ENCODE results near the gene TMEM203. TPM values are rescaled to one million over a fixed set of nuclear protein-coding genes. Genes with fewer than 3 reads are reported as not detected.

The TMEM203 gene
- total and polyA plus RNA-seq, 8 donors = 9.7 to 22.8 (median 13.7) TPM

DNA sequence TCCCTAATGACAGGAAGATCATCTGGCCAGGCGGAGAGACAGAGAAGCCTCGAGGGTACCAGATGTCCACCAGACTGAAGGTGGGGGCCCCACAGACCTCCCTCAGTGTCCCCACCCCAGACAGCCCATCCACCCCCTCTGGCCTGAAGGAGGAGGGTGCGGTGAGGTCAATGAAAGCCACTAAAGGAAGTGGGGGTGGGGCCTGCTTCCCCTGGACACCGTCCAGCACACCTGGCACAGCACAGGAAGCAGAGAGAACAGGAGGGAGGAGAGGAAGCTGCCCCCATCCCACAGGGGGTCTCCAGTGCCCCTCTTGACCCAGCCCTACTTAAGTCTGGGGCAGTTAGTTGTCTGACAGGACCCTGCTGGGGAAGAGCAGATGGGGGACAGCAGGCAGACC, 46.8 kb downstream of the TMEM203 start:
- H3K27me3 ChIP-seq = peaks cover 0 to 10% (median under 1%) of the 10 kb centered on the region in 4 donors
- intact Hi-C loops (cut with DNase I) = no loop called here

DNA sequence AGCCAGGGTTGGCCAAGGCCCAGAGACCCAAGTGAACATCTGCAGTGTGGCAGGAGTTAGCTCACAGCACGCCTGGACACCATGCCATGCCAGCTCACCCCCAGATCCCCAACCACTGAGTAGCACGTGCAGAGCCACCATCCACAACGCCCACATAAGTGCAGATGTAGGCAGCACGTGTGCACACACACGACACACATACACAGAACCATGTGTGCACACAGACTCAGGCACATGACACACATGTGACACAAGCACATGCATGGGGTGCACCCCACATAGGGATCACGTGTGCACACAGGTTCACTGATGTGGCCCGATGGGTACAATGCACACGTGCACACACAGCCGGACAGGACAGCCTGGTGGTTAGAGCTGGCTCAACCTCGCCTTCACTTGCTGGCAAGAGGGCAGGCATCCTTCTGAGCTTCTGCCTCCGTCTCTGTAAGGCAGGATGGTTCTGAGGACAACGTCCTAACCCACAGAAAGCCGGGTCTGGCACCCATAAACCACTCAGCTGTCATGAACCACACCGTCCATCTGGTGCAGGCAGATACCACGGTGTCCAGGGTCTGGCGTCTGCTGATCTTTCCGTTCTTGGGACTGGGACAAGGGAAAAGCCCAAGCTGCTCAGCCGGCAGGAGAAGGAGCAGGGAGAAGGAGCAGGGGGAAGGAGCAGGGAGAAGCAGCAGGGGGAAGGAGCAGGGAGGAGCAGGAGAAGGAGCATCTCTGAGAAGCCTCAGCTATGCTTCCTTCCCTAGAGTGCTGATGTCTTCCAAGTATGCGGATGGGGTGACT, 47.6 kb downstream of the TMEM203 start:
- intact Hi-C loops (cut with DNase I) = no loop called here
- WGBS, 2 donors = 50 to 66% methylated on average over 19 of the region's 19 CpGs
- Histone ChIP-seq H3K27me3 (peaks cover 0 to 10% (median 0%) of the 10 kb centered on the region in 4 donors), H3K36me3 (no peaks in the 10 kb centered on the region), H3K27ac (no peak overlapping the region), H3K9me3 (no peaks in the 10 kb centered on the region), H3K4me3 (no peak overlapping the region), H3K4me1 (peaks cover 0 to 5% (median under 1%) of the 10 kb centered on the region in 3 donors)
- FAIRE-seq (no peak), DNase-seq (no peak), ATAC-seq (no peak)
- TF ChIP-seq, protein P1, sequence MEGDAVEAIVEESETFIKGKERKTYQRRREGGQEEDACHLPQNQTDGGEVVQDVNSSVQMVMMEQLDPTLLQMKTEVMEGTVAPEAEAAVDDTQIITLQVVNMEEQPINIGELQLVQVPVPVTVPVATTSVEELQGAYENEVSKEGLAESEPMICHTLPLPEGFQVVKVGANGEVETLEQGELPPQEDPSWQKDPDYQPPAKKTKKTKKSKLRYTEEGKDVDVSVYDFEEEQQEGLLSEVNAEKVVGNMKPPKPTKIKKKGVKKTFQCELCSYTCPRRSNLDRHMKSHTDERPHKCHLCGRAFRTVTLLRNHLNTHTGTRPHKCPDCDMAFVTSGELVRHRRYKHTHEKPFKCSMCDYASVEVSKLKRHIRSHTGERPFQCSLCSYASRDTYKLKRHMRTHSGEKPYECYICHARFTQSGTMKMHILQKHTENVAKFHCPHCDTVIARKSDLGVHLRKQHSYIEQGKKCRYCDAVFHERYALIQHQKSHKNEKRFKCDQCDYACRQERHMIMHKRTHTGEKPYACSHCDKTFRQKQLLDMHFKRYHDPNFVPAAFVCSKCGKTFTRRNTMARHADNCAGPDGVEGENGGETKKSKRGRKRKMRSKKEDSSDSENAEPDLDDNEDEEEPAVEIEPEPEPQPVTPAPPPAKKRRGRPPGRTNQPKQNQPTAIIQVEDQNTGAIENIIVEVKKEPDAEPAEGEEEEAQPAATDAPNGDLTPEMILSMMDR (IDR thresholded peaks at IDR 0.05) = no peak

More for the DNA sequence above, 46.8 kb downstream of the TMEM203 start:
- ATAC-seq (no peak), FAIRE-seq (no peak), DNase-seq (no peak)
- no peaks in the 10 kb centered on the region for H3K36me3 ChIP-seq
- no peaks in the 10 kb centered on the region for H3K9me3 ChIP-seq
- no peak overlapping the region for H3K27ac ChIP-seq
- peaks cover 0 to 6% (median 5%) of the 10 kb centered on the region in 3 donors for H3K4me1 ChIP-seq
- 28 to 37% methylated on average over 4 of the region's 4 CpGs for WGBS, 2 donors
- H3K4me3 ChIP-seq = no peak overlapping the region
- TF ChIP-seq, protein P1 (IDR thresholded peaks at IDR 0.05) = no peak

DNA sequence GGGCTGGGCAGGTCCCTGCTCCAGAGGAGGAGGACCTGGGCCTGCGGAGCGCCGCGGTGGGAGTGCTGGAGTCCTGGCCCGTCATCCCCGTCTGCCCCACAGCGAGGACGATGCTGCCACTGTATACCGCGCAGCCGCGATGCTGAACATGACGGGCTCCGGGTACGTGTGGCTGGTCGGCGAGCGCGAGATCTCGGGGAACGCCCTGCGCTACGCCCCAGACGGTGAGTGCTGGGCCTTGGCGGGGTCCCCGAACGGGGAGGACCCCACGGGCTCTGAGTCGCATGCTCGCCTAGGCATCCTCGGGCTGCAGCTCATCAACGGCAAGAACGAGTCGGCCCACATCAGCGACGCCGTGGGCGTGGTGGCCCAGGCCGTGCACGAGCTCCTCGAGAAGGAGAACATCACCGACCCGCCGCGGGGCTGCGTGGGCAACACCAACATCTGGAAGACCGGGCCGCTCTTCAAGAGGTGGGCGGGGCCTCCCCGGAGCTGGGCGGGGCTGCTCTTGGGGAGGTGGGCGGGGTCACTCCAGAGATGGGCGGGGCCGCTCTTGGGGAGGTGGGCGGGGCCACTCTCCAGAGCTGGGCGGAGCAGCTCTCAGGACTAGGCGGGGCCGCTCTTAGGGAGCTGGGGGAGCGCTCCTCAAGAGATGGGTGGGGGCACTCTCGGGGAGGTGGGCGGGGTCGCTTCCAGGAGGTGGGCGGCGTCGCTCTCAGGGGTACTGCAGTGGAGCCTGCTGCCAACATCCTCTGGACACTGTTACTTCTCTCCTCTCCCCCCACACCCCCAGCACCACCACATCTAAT, 48.7 kb downstream of the TMEM203 start:
- WGBS, 2 donors = 7 to 10% methylated on average over 54 to 65 of the region's 65 CpGs
- Histone ChIP-seq H3K4me3 (no peak overlapping the region), H3K36me3 (no peaks in the 10 kb centered on the region), H3K27ac (no peak overlapping the region), H3K27me3 (peaks cover 0 to 6% (median 0%) of the 10 kb centered on the region in 4 donors), H3K9me3 (no peaks in the 10 kb centered on the region), H3K4me1 (no peaks in the 10 kb centered on the region)
- DNase-seq (peak in 1 of 6 donors; percentile 75), FAIRE-seq (no peak), ATAC-seq (peak in 3 of 4 donors; percentile 61 to 76 (median 62))
- intact Hi-C loops (cut with DNase I) = no loop called here
- TF ChIP-seq, protein P1 (IDR thresholded peaks at IDR 0.05) = no peak

Small RNA genes lying within 50 kb of the gene (microRNA-seq; reads per million reads assigned to microRNA genes)
- gene MIR3621 = 0 reads per million in 2 donors

Other genes with a start within 250 kb of the TMEM203 start
Only the 30 nearest of the 31 such genes appear.
- gene PTGDS, start 228.1 kb downstream of the TMEM203 start, total RNA-seq = 10 to 100 TPM in 4 of 6 donors, 1 to 10 TPM in 2; 5.7 to 42.7 (median 25.8) TPM
- gene PTGDS, start 228.1 kb downstream of the TMEM203 start, polyA plus RNA-seq = 10 to 100 TPM; 35.0 to 49.1 TPM
- under 1 TPM in 3 of 6 donors, not detected in 3; 0.12 to 0.17 (median 0.14) TPM for gene LCNL1, start 222.7 kb downstream of the TMEM203 start, total RNA-seq
- gene LCNL1, start 222.7 kb downstream of the TMEM203 start, polyA plus RNA-seq = under 1 TPM; 0.23 to 0.38 TPM
- 10 to 100 TPM; 16.0 to 23.5 (median 20.0) TPM for gene PAXX, start 213.2 kb downstream of the TMEM203 start, total RNA-seq
- gene PAXX, start 213.2 kb downstream of the TMEM203 start, polyA plus RNA-seq = 100 to 1,000 TPM; 184 to 222 TPM
- gene CLIC3, start 209.1 kb downstream of the TMEM203 start, total RNA-seq = under 1 TPM in 5 of 6 donors, not detected in 1; 0.24 to 0.44 (median 0.38) TPM
- 1 to 10 TPM; 1.1 to 1.3 TPM for gene CLIC3, start 209.1 kb downstream of the TMEM203 start, polyA plus RNA-seq
- gene ABCA2, start 177.4 kb downstream of the TMEM203 start, total RNA-seq = 10 to 100 TPM; 16.2 to 32.6 (median 25.4) TPM
- 10 to 100 TPM; 70.4 to 80.0 TPM for gene ABCA2, start 177.4 kb downstream of the TMEM203 start, polyA plus RNA-seq
- gene FUT7, start 173.6 kb downstream of the TMEM203 start, total RNA-seq = under 1 TPM in 2 of 6 donors, not detected in 4; 0.18 to 0.19 TPM
- gene FUT7, start 173.6 kb downstream of the TMEM203 start, polyA plus RNA-seq = under 1 TPM in 1 of 2 donors, not detected in 1; 0.12 TPM
- 10 to 100 TPM; 31.5 to 70.9 (median 36.8) TPM for gene NPDC1, start 159.5 kb downstream of the TMEM203 start, total RNA-seq
- 100 to 1,000 TPM; 183 to 328 TPM for gene NPDC1, start 159.5 kb downstream of the TMEM203 start, polyA plus RNA-seq
- 1 to 10 TPM in 5 of 6 donors, under 1 TPM in 1; 0.91 to 4.5 (median 2.0) TPM for gene ENTPD2, start 151.6 kb downstream of the TMEM203 start, total RNA-seq
- gene ENTPD2, start 151.6 kb downstream of the TMEM203 start, polyA plus RNA-seq = 1 to 10 TPM; 4.5 to 6.5 TPM
- under 1 TPM; 0.04 to 0.97 (median 0.45) TPM for gene SAPCD2, start 135.1 kb downstream of the TMEM203 start, total RNA-seq
- gene SAPCD2, start 135.1 kb downstream of the TMEM203 start, polyA plus RNA-seq = under 1 TPM; 0.30 to 0.38 TPM
- gene UAP1L1, start 128.1 kb downstream of the TMEM203 start, total RNA-seq = 10 to 100 TPM in 1 of 6 donors, 1 to 10 TPM in 5; 5.2 to 13.6 (median 5.9) TPM
- gene UAP1L1, start 128.1 kb downstream of the TMEM203 start, polyA plus RNA-seq = 10 to 100 TPM; 10.5 to 14.4 TPM
- gene MAN1B1, start 118.7 kb downstream of the TMEM203 start, total RNA-seq = 10 to 100 TPM; 22.0 to 33.5 (median 26.0) TPM
- 10 to 100 TPM; 83.6 to 86.0 TPM for gene MAN1B1, start 118.7 kb downstream of the TMEM203 start, polyA plus RNA-seq
- 100 to 1,000 TPM in 2 of 6 donors, 10 to 100 TPM in 4; 87.3 to 113 (median 98.8) TPM for gene DPP7, start 90.9 kb downstream of the TMEM203 start, total RNA-seq
- 100 to 1,000 TPM; 497 to 526 TPM for gene DPP7, start 90.9 kb downstream of the TMEM203 start, polyA plus RNA-seq
- under 1 TPM in 4 of 6 donors, not detected in 2; 0.08 to 0.44 (median 0.22) TPM for gene GRIN1, start 66.5 kb downstream of the TMEM203 start, total RNA-seq
- under 1 TPM; 0.21 to 0.53 TPM for gene GRIN1, start 66.5 kb downstream of the TMEM203 start, polyA plus RNA-seq
- gene LRRC26, start 35.6 kb downstream of the TMEM203 start, total RNA-seq = under 1 TPM; 0.28 to 0.90 (median 0.49) TPM
- not detected for gene LRRC26, start 35.6 kb downstream of the TMEM203 start, polyA plus RNA-seq
- gene TMEM210, start 33.6 kb downstream of the TMEM203 start, total RNA-seq = not detected
- not detected for gene TMEM210, start 33.6 kb downstream of the TMEM203 start, polyA plus RNA-seq
- 10 to 100 TPM; 22.2 to 39.4 (median 31.5) TPM for gene ANAPC2, start 17.1 kb downstream of the TMEM203 start, total RNA-seq
- 100 to 1,000 TPM in 1 of 2 donors, 10 to 100 TPM in 1; 99.9 to 122 TPM for gene ANAPC2, start 17.1 kb downstream of the TMEM203 start, polyA plus RNA-seq
- gene SSNA1, start 17.0 kb downstream of the TMEM203 start, total RNA-seq = 10 to 100 TPM; 30.8 to 45.2 (median 38.3) TPM
- gene SSNA1, start 17.0 kb downstream of the TMEM203 start, polyA plus RNA-seq = 10 to 100 TPM; 67.4 to 81.0 TPM
- 100 to 1,000 TPM in 1 of 6 donors, 10 to 100 TPM in 5; 50.3 to 110 (median 74.8) TPM for gene TPRN, start 4.9 kb downstream of the TMEM203 start, total RNA-seq
- gene TPRN, start 4.9 kb downstream of the TMEM203 start, polyA plus RNA-seq = 10 to 100 TPM; 48.7 to 66.5 TPM
- 10 to 100 TPM in 1 of 6 donors, 1 to 10 TPM in 5; 4.6 to 12.9 (median 6.5) TPM for gene NDOR1, start 52 bp upstream of the TMEM203 start, total RNA-seq
- 10 to 100 TPM in 1 of 2 donors, 1 to 10 TPM in 1; 9.7 to 25.4 TPM for gene NDOR1, start 52 bp upstream of the TMEM203 start, polyA plus RNA-seq
- gene RNF208, start 16.6 kb upstream of the TMEM203 start, total RNA-seq = 1 to 10 TPM; 3.3 to 6.5 (median 3.4) TPM
- 10 to 100 TPM; 11.4 to 20.7 TPM for gene RNF208, start 16.6 kb upstream of the TMEM203 start, polyA plus RNA-seq
- under 1 TPM in 2 of 6 donors, not detected in 4; 0.22 to 0.32 TPM for gene CYSRT1, start 19.5 kb upstream of the TMEM203 start, total RNA-seq
- gene CYSRT1, start 19.5 kb upstream of the TMEM203 start, polyA plus RNA-seq = 1 to 10 TPM in 1 of 2 donors, under 1 TPM in 1; 0.87 to 1.3 TPM
- under 1 TPM in 1 of 6 donors, not detected in 5; 0.09 TPM for gene RNF224, start 21.9 kb upstream of the TMEM203 start, total RNA-seq
- under 1 TPM; 0.61 TPM for gene RNF224, start 21.9 kb upstream of the TMEM203 start, polyA plus RNA-seq
- gene SLC34A3, start 25.3 kb upstream of the TMEM203 start, total RNA-seq = under 1 TPM in 2 of 6 donors, not detected in 4; 0.12 to 0.19 TPM
- under 1 TPM; 0.21 to 0.42 TPM for gene SLC34A3, start 25.3 kb upstream of the TMEM203 start, polyA plus RNA-seq
- gene TUBB4B, start 35.6 kb upstream of the TMEM203 start, total RNA-seq = 10 to 100 TPM; 40.9 to 87.6 (median 64.7) TPM
- 100 to 1,000 TPM in 1 of 2 donors, 10 to 100 TPM in 1; 96.2 to 143 TPM for gene TUBB4B, start 35.6 kb upstream of the TMEM203 start, polyA plus RNA-seq
- not detected for gene STPG3, start 45.6 kb upstream of the TMEM203 start, total RNA-seq
- gene STPG3, start 45.6 kb upstream of the TMEM203 start, polyA plus RNA-seq = under 1 TPM in 1 of 2 donors, not detected in 1; 0.23 TPM
- 10 to 100 TPM; 22.3 to 34.0 (median 29.0) TPM for gene NELFB, start 49.7 kb upstream of the TMEM203 start, total RNA-seq
- 10 to 100 TPM; 28.7 to 34.2 TPM for gene NELFB, start 49.7 kb upstream of the TMEM203 start, polyA plus RNA-seq
- 1 to 10 TPM; 2.5 to 6.8 (median 4.3) TPM for gene TOR4A, start 72.1 kb upstream of the TMEM203 start, total RNA-seq
- gene TOR4A, start 72.1 kb upstream of the TMEM203 start, polyA plus RNA-seq = 1 to 10 TPM; 1.4 to 3.0 TPM
- gene NRARP, start 96.6 kb upstream of the TMEM203 start, total RNA-seq = 10 to 100 TPM in 4 of 6 donors, 1 to 10 TPM in 2; 7.5 to 23.4 (median 13.6) TPM
- gene NRARP, start 96.6 kb upstream of the TMEM203 start, polyA plus RNA-seq = 1 to 10 TPM; 1.3 to 2.7 TPM
- gene EXD3, start 217.5 kb upstream of the TMEM203 start, total RNA-seq = 10 to 100 TPM in 3 of 6 donors, 1 to 10 TPM in 3; 8.1 to 16.5 (median 10.4) TPM
- 10 to 100 TPM; 43.1 to 57.3 TPM for gene EXD3, start 217.5 kb upstream of the TMEM203 start, polyA plus RNA-seq
- 10 to 100 TPM in 3 of 6 donors, 1 to 10 TPM in 3; 6.6 to 15.0 (median 10.0) TPM for gene NOXA1, start 217.7 kb upstream of the TMEM203 start, total RNA-seq
- 10 to 100 TPM; 40.0 to 45.5 TPM for gene NOXA1, start 217.7 kb upstream of the TMEM203 start, polyA plus RNA-seq